Measurements from ENCODE around the gene FAM53C. TPM values are rescaled to one million over a fixed set of nuclear protein-coding genes. Genes with fewer than 3 reads are reported as not detected.

Gene FAM53C
- total RNA-seq, 1 experiment from 2014 or later = 33.3 TPM

Other genes with a start within 250 kb of the FAM53C start
- not detected in 2 replicates for gene NME5, start 198.8 kb upstream of the FAM53C start, total RNA-seq (2022)
- gene BRD8, start 159.6 kb upstream of the FAM53C start, total RNA-seq (2022) = 97.4 and 104 TPM in 2 replicates
- gene KIF20A, start 159.2 kb upstream of the FAM53C start, total RNA-seq (2022) = 83.7 and 84.9 TPM in 2 replicates
- 52.9 and 60.7 TPM in 2 replicates for gene CDC23, start 124.9 kb upstream of the FAM53C start, total RNA-seq (2022)
- gene GFRA3, start 63.6 kb upstream of the FAM53C start, total RNA-seq (2022) = 2.4 and 2.7 TPM in 2 replicates
- 22.7 and 22.9 TPM in 2 replicates for gene CDC25C, start 6.5 kb upstream of the FAM53C start, total RNA-seq (2022)
- 71.8 and 77.9 TPM in 2 replicates for gene KDM3B, start 14.4 kb downstream of the FAM53C start, total RNA-seq (2022)
- gene REEP2, start 100.8 kb downstream of the FAM53C start, total RNA-seq (2022) = 3.8 and 4.5 TPM in 2 replicates
- 83.7 and 84.0 TPM in 2 replicates for gene EGR1, start 127.2 kb downstream of the FAM53C start, total RNA-seq (2022)
- gene ETF1, start 205.0 kb downstream of the FAM53C start, total RNA-seq (2022) = 179 and 184 TPM in 2 replicates
- 533 and 537 TPM in 2 replicates for gene HSPA9, start 237.1 kb downstream of the FAM53C start, total RNA-seq (2022)

Data from Caco-2 (cell line).